ENCODE measurements around the gene MUC2. TPM values are rescaled to one million over a fixed set of nuclear protein-coding genes. Genes with fewer than 3 reads are reported as not detected.

MUC2 gene
- total RNA-seq, 4 donors from 2014 or later: 0.08 TPM; not detected in 3

DNA sequence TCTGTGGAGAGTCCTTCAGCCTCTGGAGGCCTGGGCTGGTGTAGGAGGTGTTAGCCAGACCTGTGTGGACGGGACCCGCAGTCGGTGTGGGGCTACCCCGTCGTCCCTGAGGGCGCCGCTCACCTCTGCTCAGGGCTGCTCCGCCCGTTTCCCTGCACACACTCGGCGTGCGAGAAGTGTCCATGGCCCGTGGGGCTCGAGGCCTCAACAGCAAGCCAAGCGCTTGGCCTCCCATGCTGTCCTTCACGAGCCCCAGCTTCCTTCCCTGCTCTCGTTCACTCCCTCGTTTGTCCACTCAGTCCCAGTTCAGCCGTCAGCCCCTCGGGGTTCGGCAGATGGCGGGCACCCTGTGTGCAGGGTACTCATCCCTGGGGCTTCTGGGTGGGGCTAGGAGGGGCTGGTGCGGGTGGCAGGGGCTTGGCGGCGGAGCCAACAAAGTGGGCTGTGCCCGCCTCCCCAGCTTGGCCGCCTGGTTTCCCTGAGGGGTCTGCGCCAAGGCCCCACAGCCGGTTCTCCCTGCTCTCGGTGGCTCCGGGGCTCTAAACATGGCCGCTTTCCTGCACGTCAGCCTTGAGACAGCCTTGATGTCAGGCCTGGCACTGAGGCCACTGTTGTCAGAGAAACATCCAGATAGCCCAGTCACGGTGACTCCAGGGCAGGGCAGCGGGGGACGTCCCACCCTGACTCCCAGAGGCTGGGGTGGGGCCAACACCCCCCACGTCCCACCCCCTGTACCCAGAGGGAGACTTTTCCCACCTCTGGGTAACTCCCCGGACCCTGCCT lies 41.5 kb upstream of the MUC2 start:
- ATAC-seq: no peak
- TF ChIP-seq POLR2A (IDR thresholded peaks at IDR 0.05) (no peak), POLR2AphosphoS5 (IDR thresholded peaks at IDR 0.05) (no peak), EP300 (IDR thresholded peaks at IDR 0.05) (no peak)
- TF ChIP-seq, protein P1, sequence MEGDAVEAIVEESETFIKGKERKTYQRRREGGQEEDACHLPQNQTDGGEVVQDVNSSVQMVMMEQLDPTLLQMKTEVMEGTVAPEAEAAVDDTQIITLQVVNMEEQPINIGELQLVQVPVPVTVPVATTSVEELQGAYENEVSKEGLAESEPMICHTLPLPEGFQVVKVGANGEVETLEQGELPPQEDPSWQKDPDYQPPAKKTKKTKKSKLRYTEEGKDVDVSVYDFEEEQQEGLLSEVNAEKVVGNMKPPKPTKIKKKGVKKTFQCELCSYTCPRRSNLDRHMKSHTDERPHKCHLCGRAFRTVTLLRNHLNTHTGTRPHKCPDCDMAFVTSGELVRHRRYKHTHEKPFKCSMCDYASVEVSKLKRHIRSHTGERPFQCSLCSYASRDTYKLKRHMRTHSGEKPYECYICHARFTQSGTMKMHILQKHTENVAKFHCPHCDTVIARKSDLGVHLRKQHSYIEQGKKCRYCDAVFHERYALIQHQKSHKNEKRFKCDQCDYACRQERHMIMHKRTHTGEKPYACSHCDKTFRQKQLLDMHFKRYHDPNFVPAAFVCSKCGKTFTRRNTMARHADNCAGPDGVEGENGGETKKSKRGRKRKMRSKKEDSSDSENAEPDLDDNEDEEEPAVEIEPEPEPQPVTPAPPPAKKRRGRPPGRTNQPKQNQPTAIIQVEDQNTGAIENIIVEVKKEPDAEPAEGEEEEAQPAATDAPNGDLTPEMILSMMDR (IDR thresholded peaks at IDR 0.05): no peak
- Histone ChIP-seq H3K27me3 (peaks cover 47% of the 10 kb centered on the region), H3K4me3 (no peak overlapping the region), H3K27ac (no peak overlapping the region), H3K9me3 (no peaks in the 10 kb centered on the region), H3K4me1 (no peaks in the 10 kb centered on the region), H3K36me3 (no peaks in the 10 kb centered on the region)
- 66 to 80% methylated on average over 7 of the region's 38 CpGs for WGBS, 2 donors (ENCODE audit: low coverage in 1 of 2)

DNA sequence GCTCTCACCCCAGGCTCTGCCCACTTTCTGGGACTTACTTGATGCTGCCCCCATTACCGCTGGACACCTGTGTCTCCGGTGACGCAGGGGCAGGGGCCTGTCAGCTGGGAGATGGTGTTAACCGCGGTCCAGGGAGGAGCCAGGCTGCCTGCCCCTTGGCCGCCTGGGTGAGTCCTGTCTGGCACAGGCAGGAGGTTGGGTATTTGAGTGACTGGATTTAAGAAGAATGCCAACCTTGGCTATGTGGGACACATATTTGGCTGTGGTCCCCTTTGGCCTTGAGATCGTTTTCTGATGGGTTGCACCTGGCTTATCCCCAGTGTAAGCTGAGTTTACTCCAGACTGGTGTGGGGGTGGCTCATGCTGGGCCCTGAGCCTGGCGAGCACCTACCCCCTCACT lies 40.7 kb upstream of the MUC2 start:
- no peak for TF ChIP-seq EP300 (IDR thresholded peaks at IDR 0.05)
- TF ChIP-seq, protein P1 (IDR thresholded peaks at IDR 0.05): no peak
- no peak for TF ChIP-seq POLR2A (IDR thresholded peaks at IDR 0.05)
- no peak for TF ChIP-seq POLR2AphosphoS5 (IDR thresholded peaks at IDR 0.05)
- Histone ChIP-seq H3K4me3 (no peak overlapping the region), H3K27me3 (peaks cover 53% of the 10 kb centered on the region), H3K27ac (no peak overlapping the region), H3K4me1 (no peaks in the 10 kb centered on the region), H3K36me3 (no peaks in the 10 kb centered on the region), H3K9me3 (no peaks in the 10 kb centered on the region)
- no peak for ATAC-seq
- no CpG with 5 or more reads among the region's 8 CpGs for WGBS, 2 donors (ENCODE audit: low coverage in 1 of 2)

DNA sequence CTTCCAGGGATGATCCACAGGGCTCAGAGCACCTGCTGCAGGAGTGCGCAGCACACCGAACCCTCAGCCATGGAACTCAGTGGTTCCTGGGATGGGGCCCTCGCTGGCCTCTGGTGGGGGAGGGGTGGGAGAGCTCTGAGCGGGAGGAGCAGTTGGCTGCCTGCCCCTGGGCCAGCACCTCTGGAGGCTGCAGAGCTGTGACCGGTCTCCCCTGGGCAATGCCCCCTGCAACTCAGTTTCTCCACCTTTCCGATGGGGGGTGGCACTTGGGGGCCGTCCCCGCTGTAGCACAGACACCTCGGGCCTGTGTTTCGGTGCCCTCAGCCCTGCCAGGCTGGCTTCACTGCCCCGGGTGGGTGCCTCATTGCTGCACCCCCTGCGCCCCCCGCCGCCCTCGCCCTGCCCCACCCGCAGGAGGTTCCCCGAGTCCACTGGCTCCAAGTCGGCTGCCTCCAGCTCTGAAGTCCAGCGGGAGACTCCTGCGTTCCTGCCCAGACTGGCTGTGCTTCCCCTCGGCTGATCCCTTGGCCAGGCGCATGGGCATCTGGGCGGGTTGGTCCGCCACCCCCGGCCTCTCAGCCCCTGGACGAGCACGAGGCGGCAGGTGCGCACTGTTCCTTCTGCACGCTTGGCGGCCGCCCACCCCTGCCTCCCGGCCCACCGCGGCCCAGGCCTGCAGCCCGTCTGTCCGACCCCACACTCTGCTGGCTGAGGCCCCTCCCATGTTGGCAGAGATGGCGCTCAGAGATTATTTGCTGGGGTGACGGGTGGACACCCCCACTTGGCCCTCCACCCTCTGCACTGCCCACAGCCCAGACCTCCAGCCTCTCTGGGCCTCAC lies 40.0 kb upstream of the MUC2 start:
- Histone ChIP-seq H3K4me3 (no peak overlapping the region), H3K9me3 (no peaks in the 10 kb centered on the region), H3K4me1 (no peaks in the 10 kb centered on the region), H3K36me3 (no peaks in the 10 kb centered on the region), H3K27me3 (peaks cover 58% of the 10 kb centered on the region), H3K27ac (no peak overlapping the region)
- WGBS, 2 donors (ENCODE audit: low coverage in 1 of 2): 73 to 100% methylated on average over 2 to 9 of the region's 39 CpGs
- ATAC-seq: no peak
- TF ChIP-seq POLR2A (IDR thresholded peaks at IDR 0.05): no peak
- no peak for TF ChIP-seq EP300 (IDR thresholded peaks at IDR 0.05)
- no peak for TF ChIP-seq POLR2AphosphoS5 (IDR thresholded peaks at IDR 0.05)
- TF ChIP-seq, protein P1 (IDR thresholded peaks at IDR 0.05): no peak

DNA sequence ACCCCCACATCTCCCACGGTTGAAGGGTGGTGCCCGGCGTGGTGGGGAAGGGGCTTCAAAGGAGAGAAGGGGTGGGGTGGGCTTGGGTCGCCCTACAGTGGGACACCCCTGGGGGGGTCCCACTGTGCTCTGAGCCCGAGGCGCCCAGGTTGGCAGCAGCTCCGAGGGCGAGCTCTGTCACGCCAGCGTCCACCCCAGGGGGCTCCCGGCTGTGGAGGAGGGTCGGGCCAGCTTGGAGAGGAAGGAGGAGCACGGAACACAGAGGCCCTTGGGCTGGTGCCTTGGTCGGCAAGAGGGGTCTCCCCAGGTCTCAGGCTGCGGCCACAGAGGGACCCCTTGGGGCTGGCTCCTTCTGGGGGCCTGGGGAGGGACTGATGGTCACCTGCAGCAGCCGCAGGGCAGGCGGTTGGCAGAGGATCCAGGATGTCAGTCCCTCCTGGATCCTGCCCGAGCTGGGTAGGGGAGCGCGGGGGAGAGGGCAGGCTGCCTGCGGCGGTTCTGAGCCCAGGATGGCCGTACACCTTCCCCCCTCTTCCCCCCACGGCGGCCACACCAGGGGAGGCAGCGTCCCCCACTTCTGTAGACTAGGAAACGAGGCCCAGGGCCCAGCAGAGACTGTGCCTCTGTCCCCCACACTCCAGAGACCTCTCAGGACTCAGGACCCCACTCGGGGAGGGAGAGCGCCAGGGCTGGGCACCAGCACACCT lies 38.9 kb upstream of the MUC2 start:
- Histone ChIP-seq H3K9me3 (no peaks in the 10 kb centered on the region), H3K36me3 (no peaks in the 10 kb centered on the region), H3K27me3 (peaks cover 67% of the 10 kb centered on the region), H3K4me3 (no peak overlapping the region), H3K27ac (no peak overlapping the region), H3K4me1 (no peaks in the 10 kb centered on the region)
- ATAC-seq: no peak
- TF ChIP-seq POLR2A (IDR thresholded peaks at IDR 0.05) (no peak), EP300 (IDR thresholded peaks at IDR 0.05) (no peak), POLR2AphosphoS5 (IDR thresholded peaks at IDR 0.05) (no peak)
- TF ChIP-seq, protein P1 (IDR thresholded peaks at IDR 0.05): no peak
- WGBS, 2 donors (ENCODE audit: low coverage in 1 of 2): no CpG with 5 or more reads among the region's 29 CpGs
